CD8-positive, alpha-beta memory T cell (primary cell): ENCODE data around the gene PAQR4. TPM values are rescaled to one million over a fixed set of nuclear protein-coding genes. Genes with fewer than 3 reads are reported as not detected.

ENCODE experiments used
- CTCF ChIA-PET: fragments of 350-600 bp; sonication (Branson Sonifier 250); formaldehyde crosslinking; loops from one replicate; lab custom pipeline; 2021; ENCODE audit warnings: antibody characterized with exemption; lab: Charles Lee
- POLR2A ChIA-PET: fragments of 350-600 bp; sonication (Branson Sonifier 250); formaldehyde crosslinking; loops from one replicate; lab custom pipeline; 2021; ENCODE audit warnings: antibody characterized with exemption; lab: Charles Lee
- DNase-seq, 5 donors: peaks; one replicate each; pipeline versions ENCODE4 v3.0.0 to v3.0.0-alpha.2; 2020 to 2022; ENCODE audit warnings: mixed read lengths in 1 of 5
- H3K27ac ChIP-seq: one replicate; pipeline ENCODE4 v1.7.0; 2013; ENCODE audit warnings: low read depth, mild to moderate bottlenecking, low read length, moderate library complexity
- H3K27me3 ChIP-seq: 2 replicates; pipeline ENCODE4 v1.7.0; 2013; ENCODE audit warnings: low read length, mild to moderate bottlenecking; ENCODE audit not compliant: insufficient read depth, poor library complexity, severe bottlenecking
- H3K36me3 ChIP-seq: 2 replicates; pipeline ENCODE4 v1.7.0; 2013; ENCODE audit warnings: mild to moderate bottlenecking, low read length, moderate library complexity; ENCODE audit not compliant: insufficient read depth
- H3K4me1 ChIP-seq: 2 replicates; pipeline ENCODE4 v1.7.0; 2013; ENCODE audit warnings: mild to moderate bottlenecking, low read length, moderate library complexity; ENCODE audit not compliant: insufficient read depth
- H3K4me3 ChIP-seq: 2 replicates; pipeline ENCODE4 v1.7.0; 2013; ENCODE audit warnings: mild to moderate bottlenecking, low read length
- H3K9me3 ChIP-seq: 2 replicates; pipeline ENCODE4 v1.7.0; 2013; ENCODE audit warnings: mild to moderate bottlenecking, low read length
- H3K27ac Mint-ChIP-seq, 8 donors: one replicate each; pipeline ENCODE4 v1.8.0; 2020 to 2021; ENCODE audit warnings: mixed read lengths in 8 of 8, mild to moderate bottlenecking in 6 of 8, inconsistent platforms in 3 of 8, moderate library complexity in 3 of 8
- H3K27me3 Mint-ChIP-seq, 2 donors: one replicate each; pipeline ENCODE4 v1.8.0; 2020 to 2021; ENCODE audit warnings: mixed read lengths in 2 of 2, mild to moderate bottlenecking in 1 of 2, moderate library complexity in 1 of 2
- H3K36me3 Mint-ChIP-seq, 3 donors: one replicate each; pipeline ENCODE4 v1.8.0; 2020 to 2021; ENCODE audit warnings: mixed read lengths in 3 of 3, inconsistent platforms in 1 of 3, mild to moderate bottlenecking in 1 of 3
- H3K4me1 Mint-ChIP-seq, 3 donors: one replicate each; pipeline ENCODE4 v1.8.0; 2020 to 2021; ENCODE audit warnings: mixed read lengths in 3 of 3, inconsistent platforms in 1 of 3, mild to moderate bottlenecking in 1 of 3
- H3K4me3 Mint-ChIP-seq, 7 donors: one replicate each; pipeline ENCODE4 v1.8.0; 2020 to 2021; ENCODE audit warnings: mixed read lengths in 7 of 7, mild to moderate bottlenecking in 6 of 7, moderate library complexity in 4 of 7, inconsistent platforms in 2 of 7
- H3K9me3 Mint-ChIP-seq, 5 donors: one replicate each; pipeline ENCODE4 v1.8.0; 2020 to 2022; ENCODE audit warnings: mixed read lengths in 5 of 5, mild to moderate bottlenecking in 3 of 5, moderate library complexity in 2 of 5, inconsistent platforms in 1 of 5
- polyA plus RNA-seq: library from polyadenylated mRNA; unstranded; fragments of 300-500 nt; fragmentation: Illumina TruSeq; gene quantifications from one replicate; pipeline ENCODE4 v1.2.3, GENCODE V29; 2021
- total RNA-seq, 2 experiments: library from RNA; stranded (reverse); gene quantifications; one replicate each; pipeline ENCODE4 v1.2.3, GENCODE V29; 2021

The PAQR4 gene
- total and polyA plus RNA-seq, 3 experiments from 2014 or later = 1.5 to 39.0 (median 38.7) TPM

- peaks cover 0 to 2% (median 0%) of the 10 kb centered on the region in 5 donors for H3K9me3 Mint-ChIP-seq
- H3K36me3 Mint-ChIP-seq = no peaks in the 10 kb centered on the region
- Histone ChIP-seq H3K27ac (no peak overlapping the region), H3K27me3 (no peaks in the 10 kb centered on the region), H3K4me3 (no peak overlapping the region), H3K4me1 (no peaks in the 10 kb centered on the region), H3K9me3 (no peaks in the 10 kb centered on the region), H3K36me3 (no peaks in the 10 kb centered on the region)
- H3K27me3 Mint-ChIP-seq = peaks cover 8 to 10% of the 10 kb centered on the region in 2 donors
- ChIA-PET POLR2A (interaction anchor here (1.1 kb wide), 1 partner anchor 19 kb away, joined by 3 read pairs; no protein-coding TSS in a partner anchor), CTCF (interaction anchor here (14.4 kb wide), 1 partner anchor 26 kb away, joined by 289 read pairs; the partner anchor contains the start of genes HCFC1R1, THOC6 and TNFRSF12A)
- H3K4me1 Mint-ChIP-seq = peaks cover 0 to 8% (median 6%) of the 10 kb centered on the region in 3 donors
- H3K27ac Mint-ChIP-seq = no peak overlapping the region
- DNase-seq = no peak
- H3K4me3 Mint-ChIP-seq = no peak overlapping the region
These were observed 31.4 kb downstream of the PAQR4 start for GRCh38 chr16:3000540-3000939.

GRCh38 chr16:3001316-3001715 is 32.2 kb downstream of the PAQR4 start:
- H3K36me3 Mint-ChIP-seq = no peaks in the 10 kb centered on the region
- peaks cover 0 to 2% (median 0%) of the 10 kb centered on the region in 5 donors for H3K9me3 Mint-ChIP-seq
- Histone ChIP-seq H3K27ac (no peak overlapping the region), H3K4me3 (no peak overlapping the region), H3K27me3 (no peaks in the 10 kb centered on the region), H3K36me3 (no peaks in the 10 kb centered on the region), H3K9me3 (no peaks in the 10 kb centered on the region), H3K4me1 (no peaks in the 10 kb centered on the region)
- POLR2A ChIA-PET = no interaction called here
- CTCF ChIA-PET = interaction anchor here (1.0 to 14.4 kb wide), 2 partner anchors 26 to 164 kb away, joined by 3 to 289 read pairs; partner anchors contain the start of genes HCFC1R1, THOC6 and TNFRSF12A
- H3K4me1 Mint-ChIP-seq = peaks cover 0 to 8% (median 6%) of the 10 kb centered on the region in 3 donors
- H3K27ac Mint-ChIP-seq = no peak overlapping the region
- H3K27me3 Mint-ChIP-seq = peaks cover 8 to 10% of the 10 kb centered on the region in 2 donors
- H3K4me3 Mint-ChIP-seq = no peak overlapping the region
- DNase-seq = no peak

- ChIA-PET CTCF (interaction anchor here (0.7 to 14.4 kb wide), 18 partner anchors 8 to 162 kb away, joined by 3 to 289 read pairs (median 4); partner anchors contain the start of genes HCFC1R1, IL32, THOC6 and TNFRSF12A), POLR2A (interaction anchor here (0.7 to 1.0 kb wide), 6 partner anchors 16 to 55 kb away, joined by 3 to 7 read pairs (median 4); partner anchors contain the start of gene TNFRSF12A)
- peaks cover 22 to 31% (median 27%) of the 10 kb centered on the region in 3 donors for H3K4me1 Mint-ChIP-seq
- peaks cover 0 to 2% (median 0%) of the 10 kb centered on the region in 5 donors for H3K9me3 Mint-ChIP-seq
- no peaks in the 10 kb centered on the region for H3K36me3 Mint-ChIP-seq
- Histone ChIP-seq H3K9me3 (no peaks in the 10 kb centered on the region), H3K36me3 (no peaks in the 10 kb centered on the region), H3K27ac (no peak overlapping the region), H3K4me3 (no peak overlapping the region), H3K4me1 (peaks cover 17% of the 10 kb centered on the region), H3K27me3 (no peaks in the 10 kb centered on the region)
- H3K4me3 Mint-ChIP-seq = peak overlapping the region; percentile 66 to 88 (median 79)
- H3K27me3 Mint-ChIP-seq = peaks cover 8 to 13% of the 10 kb centered on the region in 2 donors
- peak overlapping the region in 4 of 8 donors; percentile 8 to 79 (median 50) for H3K27ac Mint-ChIP-seq
- DNase-seq = peak; percentile 91 to 97 (median 96)
These were observed 34.6 kb downstream of the PAQR4 start for GRCh38 chr16:3003582-3004270.

GRCh38 chr16:3004319-3004718 is 35.2 kb downstream of the PAQR4 start:
- Histone ChIP-seq H3K9me3 (no peaks in the 10 kb centered on the region), H3K27ac (no peak overlapping the region), H3K36me3 (no peaks in the 10 kb centered on the region), H3K4me3 (no peak overlapping the region), H3K27me3 (no peaks in the 10 kb centered on the region), H3K4me1 (peaks cover 22% of the 10 kb centered on the region)
- H3K9me3 Mint-ChIP-seq = peaks cover 0 to 2% (median 0%) of the 10 kb centered on the region in 5 donors
- DNase-seq = no peak
- H3K27me3 Mint-ChIP-seq = peaks cover 8 to 9% of the 10 kb centered on the region in 2 donors
- H3K27ac Mint-ChIP-seq = peak overlapping the region in 1 of 8 donors; percentile 79
- CTCF ChIA-PET = interaction anchor here (0.7 to 14.4 kb wide), 18 partner anchors 8 to 162 kb away, joined by 3 to 289 read pairs (median 4); partner anchors contain the start of genes HCFC1R1, IL32, THOC6 and TNFRSF12A
- H3K4me1 Mint-ChIP-seq = peaks cover 24 to 34% (median 28%) of the 10 kb centered on the region in 3 donors
- H3K36me3 Mint-ChIP-seq = no peaks in the 10 kb centered on the region
- POLR2A ChIA-PET = interaction anchor here (0.7 to 1.0 kb wide), 6 partner anchors 16 to 54 kb away, joined by 3 to 7 read pairs (median 4); partner anchors contain the start of gene TNFRSF12A
- H3K4me3 Mint-ChIP-seq = no peak overlapping the region

GRCh38 chr16:3004781-3005284 is 35.7 kb downstream of the PAQR4 start:
- H3K9me3 ChIP-seq = no peaks in the 10 kb centered on the region
- H3K4me3 ChIP-seq = no peak overlapping the region
- H3K27ac Mint-ChIP-seq = no peak overlapping the region
- POLR2A ChIA-PET = no interaction called here
- H3K36me3 ChIP-seq = no peaks in the 10 kb centered on the region
- H3K4me3 Mint-ChIP-seq = peak overlapping the region; percentile 40 to 83 (median 61)
- H3K27me3 Mint-ChIP-seq = peaks cover 8 to 9% of the 10 kb centered on the region in 2 donors
- H3K36me3 Mint-ChIP-seq = no peaks in the 10 kb centered on the region
- H3K4me1 Mint-ChIP-seq = peaks cover 24 to 34% (median 28%) of the 10 kb centered on the region in 3 donors
- CTCF ChIA-PET = interaction anchor here (1.3 to 14.4 kb wide), 4 partner anchors 22 to 146 kb away, joined by 3 to 289 read pairs (median 15); partner anchors contain the start of genes HCFC1R1, THOC6 and TNFRSF12A
- no peaks in the 10 kb centered on the region for H3K27me3 ChIP-seq
- peaks cover 0 to 2% (median 0%) of the 10 kb centered on the region in 5 donors for H3K9me3 Mint-ChIP-seq
- peaks cover 22% of the 10 kb centered on the region for H3K4me1 ChIP-seq
- H3K27ac ChIP-seq = peak overlapping the region; percentile 59
- no peak for DNase-seq

- no peak overlapping the region for H3K4me3 ChIP-seq
- Mint-ChIP-seq H3K9me3 (no peaks in the 10 kb centered on the region), H3K4me1 (peaks cover 24 to 36% (median 28%) of the 10 kb centered on the region in 3 donors), H3K27ac (peak overlapping the region in 5 of 8 donors; percentile 43 to 63 (median 46)), H3K36me3 (no peaks in the 10 kb centered on the region), H3K4me3 (peak overlapping the region; percentile 69 to 85 (median 72)), H3K27me3 (peaks cover 7 to 8% of the 10 kb centered on the region in 2 donors)
- peaks cover 22% of the 10 kb centered on the region for H3K4me1 ChIP-seq
- ChIA-PET POLR2A (interaction anchor here (1.1 kb wide), 1 partner anchor 13 kb away, joined by 4 read pairs; the partner anchor contains the start of gene TNFRSF12A), CTCF (interaction anchor here (0.8 to 14.4 kb wide), 8 partner anchors 10 to 164 kb away, joined by 3 to 289 read pairs (median 4); partner anchors contain the start of genes HCFC1R1, THOC6, TNFRSF12A and ZNF213)
- H3K9me3 ChIP-seq = no peaks in the 10 kb centered on the region
- no peaks in the 10 kb centered on the region for H3K36me3 ChIP-seq
- H3K27ac ChIP-seq = peak overlapping the region; percentile 60
- no peak for DNase-seq
- H3K27me3 ChIP-seq = peaks cover 3% of the 10 kb centered on the region
These were observed 38.2 kb downstream of the PAQR4 start for GRCh38 chr16:3007059-3007956.
